EL (cell line): ENCODE results near the gene KIAA0513.
"Not testable (repeated sequence)": the region's sequence is repeated elsewhere in the genome, so short reads cannot be mapped to it uniquely, and the experiment has no call there.

Experiments used
- DNase-seq: peaks from one replicate; pipeline ENCODE4 v3.0.0-alpha.2; 2016

The KIAA0513 gene

DNA sequence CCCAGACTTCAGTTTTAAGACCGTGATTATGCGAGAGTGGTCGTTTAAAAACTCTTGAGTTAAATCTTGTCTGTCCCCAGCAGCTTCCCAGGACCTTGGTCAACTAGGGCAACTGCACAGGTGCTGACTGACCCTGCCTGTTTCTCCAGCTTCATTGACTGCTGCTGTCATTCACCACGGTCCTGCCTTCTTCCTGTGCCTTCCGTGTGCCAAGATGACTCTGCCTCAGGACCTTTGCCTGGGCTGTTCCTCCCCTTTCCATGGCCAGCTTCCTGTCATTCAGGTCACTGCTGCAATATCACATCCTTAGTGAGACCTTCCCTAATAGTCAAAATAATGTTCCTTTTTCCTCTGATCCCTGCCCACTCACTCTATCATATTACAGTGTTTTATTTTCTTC lies 3.9 kb downstream of the KIAA0513 start:
- no peak for DNase-seq

GRCh38 chr16:85032187-85032586 lies 4.6 kb downstream of the KIAA0513 start:
- DNase-seq, result not testable (repeated sequence)

- no peak for DNase-seq
Measured at GRCh38 chr16:85033171-85033570, 5.6 kb downstream of the KIAA0513 start.

GRCh38 chr16:85034591-85035433 lies 7.2 kb downstream of the KIAA0513 start:
- DNase-seq, result no peak

GRCh38 chr16:85036236-85037049 lies 8.8 kb downstream of the KIAA0513 start:
- no peak for DNase-seq

- peak; percentile 73 for DNase-seq
Measured at GRCh38 chr16:85037050-85037410, 9.4 kb downstream of the KIAA0513 start.

DNA sequence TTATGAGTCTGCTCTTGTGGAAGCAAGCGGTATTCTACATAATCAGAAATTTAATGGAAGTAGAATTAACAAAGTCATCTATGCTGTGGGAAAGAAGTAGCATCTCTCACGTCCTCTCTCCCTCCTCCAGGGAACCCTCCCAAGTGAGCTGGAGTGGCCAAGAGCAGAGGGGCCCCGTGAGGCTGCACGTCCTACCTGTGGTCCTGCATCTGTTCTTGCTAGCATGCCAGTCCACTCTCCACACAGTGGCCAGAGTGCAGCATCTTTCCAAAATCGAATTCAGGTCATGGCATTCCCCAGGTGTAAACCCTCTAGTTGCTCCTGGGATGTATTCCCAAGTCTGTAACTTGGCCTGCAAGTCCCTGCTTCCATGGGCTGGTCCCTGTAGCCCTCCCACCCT lies 10.1 kb downstream of the KIAA0513 start:
- DNase-seq, result no peak

GRCh38 chr16:85040685-85041084 lies 13.1 kb downstream of the KIAA0513 start:
- DNase-seq, result no peak

DNA sequence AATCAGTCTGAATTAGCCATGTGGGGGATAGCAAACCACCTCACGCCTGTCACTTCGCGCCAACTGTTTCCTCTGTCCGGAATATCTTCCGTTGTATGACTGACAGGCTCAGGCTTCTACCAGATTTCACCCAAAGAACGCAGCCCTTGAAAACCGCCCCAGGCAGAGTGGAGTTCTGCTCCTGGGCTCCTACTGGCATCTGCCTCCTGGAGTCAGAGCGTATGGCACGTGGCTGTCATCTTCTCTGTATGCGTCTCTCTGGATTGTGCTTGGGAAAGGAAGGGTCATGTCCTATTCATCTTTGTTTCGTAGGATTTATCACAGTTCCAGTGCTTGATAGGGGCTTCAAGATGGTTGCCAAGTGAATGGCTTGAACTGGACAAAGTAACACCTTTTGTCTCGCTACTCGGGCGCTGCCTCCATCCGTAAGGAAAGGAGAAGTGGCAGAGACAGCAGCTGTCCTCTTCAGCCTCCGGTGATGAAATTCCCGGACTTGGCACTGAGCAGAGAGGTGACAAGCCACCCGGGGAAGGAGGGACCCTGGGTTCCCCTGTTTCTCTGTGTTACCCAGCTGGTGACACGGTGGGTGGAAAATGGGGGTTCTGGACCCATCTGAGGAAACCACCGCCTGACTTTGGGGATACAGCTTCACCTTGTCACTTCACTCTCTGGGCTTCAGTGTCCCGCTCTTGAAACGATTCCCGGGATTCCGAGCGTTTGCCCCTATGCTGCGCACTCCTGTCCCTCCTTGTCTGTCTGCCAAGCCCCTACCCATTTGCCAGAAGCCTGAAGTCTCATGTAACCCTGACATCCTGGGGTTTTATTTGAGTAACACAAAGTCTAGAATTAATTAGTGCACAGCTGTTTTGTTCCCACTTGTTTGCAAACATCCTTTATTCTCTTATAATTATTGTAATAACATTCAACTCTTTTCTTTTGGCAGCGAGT lies 13.9 kb downstream of the KIAA0513 start:
- DNase-seq, result no peak

DNA sequence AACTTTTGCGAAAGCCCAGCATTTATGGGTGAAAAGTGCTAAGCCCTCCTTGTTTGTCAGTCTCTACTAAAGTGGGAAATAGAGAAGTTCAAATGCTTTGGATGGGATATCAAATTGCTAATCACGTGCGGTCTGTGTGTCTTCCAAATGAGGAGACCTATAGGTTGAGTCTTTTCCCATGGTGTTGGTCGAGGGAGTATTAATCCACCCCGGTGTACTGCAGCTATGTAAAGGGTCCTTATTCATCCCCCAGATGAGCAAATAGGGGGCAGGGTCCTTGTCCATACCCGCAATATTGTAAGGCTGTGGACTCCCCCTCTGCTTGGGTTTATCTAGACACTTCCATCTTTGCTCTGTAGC lies 14.6 kb downstream of the KIAA0513 start:
- DNase-seq, result no peak

DNA sequence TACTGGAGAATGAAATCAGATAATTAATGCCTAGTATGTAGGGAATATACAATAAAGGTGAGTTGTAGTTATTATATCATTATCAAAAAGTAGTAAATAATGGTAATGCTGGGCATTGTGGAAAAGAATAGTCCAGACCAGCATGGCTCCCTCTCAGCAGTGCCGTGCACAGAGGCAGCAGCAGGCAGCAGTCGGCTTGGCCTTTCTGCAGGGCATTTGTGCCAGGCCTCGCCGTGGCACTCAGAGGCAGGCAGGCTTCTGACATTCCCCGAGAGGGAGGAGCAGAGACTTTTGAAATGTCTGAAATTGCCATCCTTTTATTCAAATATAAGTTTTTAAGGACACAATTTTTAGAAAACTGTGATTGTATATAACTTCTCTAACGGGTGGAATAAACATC lies 15.0 kb downstream of the KIAA0513 start:
- DNase-seq, result no peak

DNA sequence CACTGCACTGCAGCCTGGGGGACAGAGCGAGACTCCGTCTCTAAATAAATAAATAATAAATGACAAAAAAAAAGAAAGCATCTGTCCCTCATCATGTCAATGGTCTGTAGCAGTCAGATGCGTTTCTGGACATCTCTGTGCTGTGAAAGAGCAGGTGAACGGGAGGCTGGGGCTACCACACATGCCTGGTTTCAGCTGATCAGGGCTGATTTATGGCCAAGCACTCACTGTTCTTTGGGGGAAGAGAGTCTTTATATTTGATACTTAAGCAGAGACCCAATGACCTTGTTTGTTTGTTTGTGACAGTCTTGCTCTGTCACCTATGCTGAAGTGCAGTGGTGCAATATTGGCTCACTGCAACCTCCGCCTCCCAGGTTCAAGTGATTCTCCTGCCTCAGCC lies 17.5 kb downstream of the KIAA0513 start:
- DNase-seq, result no peak

- no peak for DNase-seq
Measured at GRCh38 chr16:85045641-85046471, 18.3 kb downstream of the KIAA0513 start.

GRCh38 chr16:85046472-85046916 lies 18.9 kb downstream of the KIAA0513 start:
- DNase-seq, result no peak

DNA sequence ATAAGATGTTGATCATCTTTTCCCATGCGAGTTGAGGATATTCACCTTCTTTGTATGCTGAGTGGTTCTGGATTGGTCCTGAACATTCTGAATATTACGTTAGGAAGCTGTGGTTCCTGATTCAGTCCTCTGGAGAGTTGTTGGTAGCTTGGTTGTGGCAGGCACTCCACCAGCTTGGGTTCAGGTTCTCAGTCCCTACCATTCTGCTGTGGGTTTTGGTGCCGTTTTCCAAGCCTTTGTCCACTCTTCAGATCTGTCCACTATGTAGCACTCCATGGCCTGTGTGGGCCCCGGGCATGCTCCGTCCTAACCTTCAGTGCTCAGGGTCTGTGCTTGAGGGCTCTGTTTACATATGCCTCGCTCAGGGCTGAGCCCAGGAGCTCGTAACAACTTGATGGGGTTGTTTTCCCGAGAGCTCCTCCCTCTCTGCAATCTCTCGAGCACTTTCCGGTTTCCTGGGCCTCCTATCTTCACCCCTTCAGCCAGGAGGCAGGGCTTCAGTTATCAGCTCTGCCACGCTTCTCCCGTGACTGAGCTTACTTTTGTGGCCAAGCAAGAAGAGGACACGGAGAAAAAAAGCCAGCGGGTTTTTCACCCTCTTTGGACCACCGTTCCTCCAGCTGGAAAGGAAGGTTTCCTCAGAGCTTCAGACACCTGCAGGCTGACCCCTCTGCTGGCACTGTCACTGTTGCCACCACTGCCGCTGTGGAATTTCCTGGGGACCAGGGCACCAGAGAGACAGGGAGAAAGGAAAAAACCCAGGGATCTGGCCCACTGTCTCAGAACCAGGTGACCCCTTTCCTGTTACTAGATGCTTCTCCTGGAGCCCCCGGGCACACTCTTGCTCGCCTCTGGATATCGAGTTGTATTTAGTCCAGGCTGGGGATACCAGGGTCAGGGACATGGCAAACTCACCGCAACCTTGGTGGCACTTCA lies 19.6 kb downstream of the KIAA0513 start:
- no peak for DNase-seq

DNA sequence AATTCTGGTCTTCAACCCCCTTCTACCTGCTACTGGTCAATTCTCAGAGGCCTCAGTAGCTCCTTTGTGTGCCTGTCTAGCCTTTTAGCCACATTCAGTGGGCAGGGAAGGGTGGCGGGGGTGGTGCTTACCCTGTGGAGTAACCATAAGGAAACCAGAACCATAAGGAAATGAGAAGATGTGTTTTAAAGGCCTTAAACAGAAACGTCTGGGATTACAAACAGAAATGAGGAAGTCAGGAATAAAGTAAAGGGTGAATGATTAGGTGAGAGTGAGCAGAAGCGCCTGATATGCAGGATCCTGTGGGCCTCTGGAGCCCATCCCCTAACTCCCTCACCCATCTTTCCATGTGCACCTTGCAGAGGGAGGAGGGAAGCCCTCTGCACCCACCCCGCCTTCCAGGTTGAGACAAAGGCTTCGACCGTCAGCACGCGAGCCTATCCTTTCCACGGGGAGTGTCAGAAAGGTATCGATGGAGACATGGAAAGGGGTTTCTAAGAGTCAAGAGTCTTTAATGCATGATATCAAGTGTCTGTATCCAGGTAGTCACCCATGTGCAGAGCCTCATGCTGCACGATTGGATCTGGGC lies 20.4 kb downstream of the KIAA0513 start:
- DNase-seq, result no peak

- no peak for DNase-seq
Measured at GRCh38 chr16:85048921-85049562, 21.4 kb downstream of the KIAA0513 start.

GRCh38 chr16:85049706-85050305 lies 22.2 kb downstream of the KIAA0513 start:
- DNase-seq, result no peak

DNA sequence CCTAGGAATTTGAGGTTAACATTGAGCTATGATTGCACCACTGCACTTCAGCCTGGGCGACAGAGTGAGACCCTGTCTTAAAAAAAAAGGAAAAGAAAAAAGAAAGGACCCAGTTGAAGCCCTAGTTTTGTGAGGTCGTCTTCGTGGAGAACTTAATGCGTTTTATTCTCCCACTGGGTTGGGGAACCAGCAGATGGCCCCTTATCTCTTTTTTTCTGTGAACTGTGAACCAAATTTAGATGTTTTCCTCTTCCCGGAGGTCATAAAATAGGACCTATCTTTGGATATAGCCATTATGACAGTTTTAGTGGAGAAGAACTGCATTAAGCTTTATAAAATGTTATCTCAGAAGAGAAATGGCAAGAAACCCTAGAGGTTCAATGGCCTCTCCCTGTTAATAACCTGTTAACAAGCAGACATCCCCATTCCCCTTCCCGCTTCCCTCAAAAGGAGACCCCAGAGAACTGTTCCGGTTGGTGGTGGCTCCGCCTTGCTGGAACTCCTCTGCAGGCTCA lies 23.5 kb downstream of the KIAA0513 start:
- no peak for DNase-seq
